A549 (cell line): ENCODE results near the gene TRDMT1. TPM values are rescaled to one million over a fixed set of nuclear protein-coding genes. Genes with fewer than 3 reads are reported as not detected.

Source experiments
- ATOH8 ChIP-seq: fragments of 250-450 bp; sonication (Bioruptor Pico); IDR thresholded peaks from 2 replicates; pipeline ENCODE4 v1.5.0; 2020; ENCODE audit warnings: low read depth, mild to moderate bottlenecking, moderate library complexity
- BHLHE40 ChIP-seq: IDR thresholded peaks from 2 replicates; pipeline ENCODE4 v1.6.1; 2012; ENCODE audit warnings: low read depth, low read length, inconsistent platforms
- CBX2 ChIP-seq: fragments of 200-600 bp; sonication (generic); IDR thresholded peaks from 2 replicates; pipeline ENCODE4 v1.6.1; 2016; ENCODE audit warnings: low read depth, mild to moderate bottlenecking, borderline replicate concordance
- CBX8 ChIP-seq: fragments of 200-600 bp; sonication (generic); IDR thresholded peaks from 2 replicates; pipeline ENCODE4 v1.6.1; 2016
- CHD2 ChIP-seq: fragments of 150-350 bp; IDR thresholded peaks from 2 replicates; pipeline ENCODE4 v1.6.1; 2014; ENCODE audit warnings: low read length; ENCODE audit not compliant: partially characterized antibody
- CHD4 ChIP-seq: fragments of 200-600 bp; sonication (generic); IDR thresholded peaks from 2 replicates; pipeline ENCODE4 v1.6.1; 2016; ENCODE audit warnings: antibody characterized with exemption, mild to moderate bottlenecking, borderline replicate concordance
- EHF ChIP-seq: fragments of 250-450 bp; sonication (Bioruptor Pico); IDR thresholded peaks from 2 replicates; pipeline ENCODE4 v1.5.0; 2020; ENCODE audit warnings: mild to moderate bottlenecking
- EHMT2 ChIP-seq: fragments of 200-600 bp; sonication (generic); IDR thresholded peaks from 2 replicates; pipeline ENCODE4 v1.6.1; 2016; ENCODE audit warnings: antibody characterized with exemption, low read depth, mild to moderate bottlenecking, moderate library complexity
- EP300 ChIP-seq, 2 experiments: fragments of >200 bp; sonication (Bioruptor Twin); formaldehyde crosslinking; IDR thresholded peaks; 2 replicates in 1 of 2; 3 replicates in 1 of 2; pipeline ENCODE4 v1.6.1; 2016 to 2017
- FOSB ChIP-seq: fragments of 250-450 bp; sonication (Bioruptor Pico); IDR thresholded peaks from 2 replicates; pipeline ENCODE4 v1.5.0; 2020; ENCODE audit warnings: mild to moderate bottlenecking, moderate library complexity
- FOSL2 ChIP-seq, 2 experiments: fragments of 450-650 bp in 1 of 2; fragments of >200 bp in 1 of 2; sonication (Bioruptor Twin) in 1 of 2; formaldehyde crosslinking; IDR thresholded peaks; 2 replicates each; pipeline versions ENCODE4 v1.5.0 to v1.6.1; 2016 to 2020; ENCODE audit warnings: mild to moderate bottlenecking in 1 of 2, moderate library complexity in 1 of 2
- FOXS1 ChIP-seq: fragments of 250-450 bp; sonication (Bioruptor Pico); IDR thresholded peaks from 2 replicates; pipeline ENCODE4 v1.5.0; 2020; ENCODE audit warnings: mild to moderate bottlenecking, moderate library complexity
- GATA3 ChIP-seq: IDR thresholded peaks from 2 replicates; pipeline ENCODE4 v1.6.1; 2012; ENCODE audit warnings: borderline replicate concordance
- HDAC2 ChIP-seq: fragments of 200-600 bp; sonication (generic); IDR thresholded peaks from 2 replicates; pipeline ENCODE4 v1.6.1; 2016
- HOXA7 ChIP-seq: fragments of 250-450 bp; sonication (Bioruptor Pico); IDR thresholded peaks from 2 replicates; pipeline ENCODE4 v1.5.0; 2020; ENCODE audit warnings: mild to moderate bottlenecking, moderate library complexity
- HOXB13 ChIP-seq: fragments of 250-450 bp; sonication (Bioruptor Pico); IDR thresholded peaks from 2 replicates; pipeline ENCODE4 v1.5.0; 2020; ENCODE audit warnings: low read depth, mild to moderate bottlenecking, moderate library complexity
- HOXB5 ChIP-seq: fragments of 250-450 bp; sonication (Bioruptor Pico); IDR thresholded peaks from 2 replicates; pipeline ENCODE4 v1.5.0; 2020; ENCODE audit warnings: mild to moderate bottlenecking, moderate library complexity
- JUN ChIP-seq, 2 experiments: fragments of >200 bp; sonication (Bioruptor Twin); formaldehyde crosslinking; IDR thresholded peaks; 2 replicates in 1 of 2; 3 replicates in 1 of 2; pipeline ENCODE4 v1.6.1; 2016 to 2017
- JUNB ChIP-seq: fragments of >200 bp; sonication (Bioruptor Twin); formaldehyde crosslinking; IDR thresholded peaks from 2 replicates; pipeline ENCODE4 v1.6.1; 2016
- KDM5A ChIP-seq: fragments of 200-600 bp; sonication (generic); IDR thresholded peaks from 2 replicates; pipeline ENCODE4 v1.6.1; 2016; ENCODE audit warnings: antibody characterized with exemption, mild to moderate bottlenecking
- MAFK ChIP-seq: fragments of 450-650 bp; IDR thresholded peaks from 2 replicates; pipeline ENCODE4 v1.6.1; 2014; ENCODE audit not compliant: partially characterized antibody
- MAZ ChIP-seq: fragments of 150-350 bp; IDR thresholded peaks from 2 replicates; pipeline ENCODE4 v1.6.1; 2014; ENCODE audit warnings: antibody characterized with exemption, low read depth, low read length, borderline replicate concordance
- MYC ChIP-seq: IDR thresholded peaks from 2 replicates; pipeline ENCODE4 v1.6.1; 2012; ENCODE audit warnings: mild to moderate bottlenecking, inconsistent platforms, low read length, improper control_type of control experiment, borderline replicate concordance
- NFE2L2 ChIP-seq: fragments of 150-350 bp; conservative IDR thresholded peaks from 2 replicates; pipeline ENCODE4 v1.6.1; 2014; ENCODE audit warnings: low read length
- NPAS2 ChIP-seq: fragments of 250-450 bp; sonication (Bioruptor Pico); IDR thresholded peaks from 2 replicates; pipeline ENCODE4 v1.8.0; 2022; ENCODE audit warnings: mild to moderate bottlenecking, moderate library complexity, borderline replicate concordance
- NR3C1 ChIP-seq: fragments of >200 bp; sonication (Bioruptor Twin); formaldehyde crosslinking; IDR thresholded peaks from 3 replicates; pipeline ENCODE4 v1.6.1; 2017
- PBX3 ChIP-seq: IDR thresholded peaks from 2 replicates; pipeline ENCODE4 v1.6.1; 2012
- POLR2A ChIP-seq: IDR thresholded peaks from 2 replicates; pipeline ENCODE4 v1.6.1; 2012; ENCODE audit warnings: mild to moderate bottlenecking, low read length
- POLR2AphosphoS2 ChIP-seq: conservative IDR thresholded peaks from 2 replicates; pipeline ENCODE4 v1.6.1; 2012; ENCODE audit warnings: low read length, improper control_type of control experiment, inconsistent platforms
- RARB ChIP-seq: fragments of 250-450 bp; sonication (Bioruptor Pico); IDR thresholded peaks from 2 replicates; pipeline ENCODE4 v1.8.0; 2021; ENCODE audit warnings: mild to moderate bottlenecking, moderate library complexity
- RCOR1 ChIP-seq: fragments of 150-350 bp; IDR thresholded peaks from 2 replicates; pipeline ENCODE4 v1.6.1; 2014; ENCODE audit warnings: antibody characterized with exemption, low read length, low read depth
- RFX5 ChIP-seq: fragments of 450-650 bp; IDR thresholded peaks from 2 replicates; pipeline ENCODE4 v1.7.1; 2014; ENCODE audit warnings: antibody characterized with exemption, mild to moderate bottlenecking, moderate library complexity
- RNF2 ChIP-seq: fragments of 200-600 bp; sonication (generic); IDR thresholded peaks from 2 replicates; pipeline ENCODE4 v1.6.1; 2016; ENCODE audit warnings: low read depth, mild to moderate bottlenecking, antibody characterized with exemption, moderate library complexity, borderline replicate concordance
- SMC3 ChIP-seq: fragments of >200 bp; sonication (Bioruptor Twin); formaldehyde crosslinking; IDR thresholded peaks from 3 replicates; pipeline ENCODE4 v1.6.1; 2018; ENCODE audit warnings: inconsistent platforms
- SREBF2 ChIP-seq: fragments of 450-650 bp; IDR thresholded peaks from 2 replicates; pipeline ENCODE4 v1.6.1; 2014; ENCODE audit warnings: mild to moderate bottlenecking, moderate library complexity
- TFCP2L1 ChIP-seq: fragments of 250-450 bp; sonication (Bioruptor Pico); IDR thresholded peaks from 2 replicates; pipeline ENCODE4 v1.5.0; 2021; ENCODE audit warnings: mild to moderate bottlenecking
- TP53 ChIP-seq: fragments of 250-450 bp; sonication (Bioruptor Pico); IDR thresholded peaks from 2 replicates; pipeline ENCODE4 v1.5.0; 2021; ENCODE audit warnings: mild to moderate bottlenecking, moderate library complexity
- ZC3H11A ChIP-seq: fragments of 450-650 bp; IDR thresholded peaks from 2 replicates; pipeline ENCODE4 v1.6.1; 2014; ENCODE audit warnings: antibody characterized with exemption, mild to moderate bottlenecking
- ZFP36 ChIP-seq: fragments of 450-650 bp; IDR thresholded peaks from 2 replicates; pipeline ENCODE4 v1.6.1; 2014; ENCODE audit warnings: borderline replicate concordance; ENCODE audit not compliant: partially characterized antibody
- ZNF302 ChIP-seq: fragments of 250-450 bp; sonication (Bioruptor Pico); IDR thresholded peaks from 2 replicates; pipeline ENCODE4 v1.9.0; 2021; ENCODE audit warnings: inconsistent platforms, mild to moderate bottlenecking, moderate library complexity
- ZSCAN20 ChIP-seq: fragments of 250-450 bp; sonication (Bioruptor Pico); IDR thresholded peaks from 2 replicates; pipeline ENCODE4 v1.8.0; 2022; ENCODE audit warnings: mild to moderate bottlenecking, moderate library complexity
- polyA plus RNA-seq, 4 experiments: library from polyadenylated mRNA; depleted of rRNA in 3 of 4; stranded (reverse); fragments of >200 nt; fragmentation: RNase III in 1 of 4; extraction: RNeasy Plus Mini Kit Qiagen cat#74134 plus additional on column Dnase treatment in 1 of 4; gene quantifications; 2 replicates in 3 of 4; 3 replicates in 1 of 4; pipeline ENCODE4 v1.2.3, GENCODE V29; 2011 to 2017
- TF ChIP-seq, protein P1 (sequence below): fragments of 250-450 bp; sonication (Bioruptor Pico); IDR thresholded peaks from 2 replicates; pipeline ENCODE4 v1.5.0; 2021; ENCODE audit warnings: mild to moderate bottlenecking, moderate library complexity, borderline replicate concordance
- TF ChIP-seq, protein P2 (sequence below): fragments of >200 bp; sonication (Bioruptor Twin); formaldehyde crosslinking; IDR thresholded peaks from 2 replicates; pipeline ENCODE4 v1.6.1; 2016

Gene TRDMT1
- polyA plus RNA-seq, 2 of the 4 experiments (the other 2 are of a cell fraction): 2.4 to 7.4 TPM

GRCh38 chr10:17229967-17230682 is 28.7 kb upstream of the TRDMT1 start (continued):
- no peak for TF ChIP-seq ATOH8 (CRISPR knock-in tag)
- peak; percentile 74; the same call in 1 of the 2 replicates for TF ChIP-seq FOSB
- no peak for TF ChIP-seq ZFP36
- no peak for TF ChIP-seq EHMT2
- TF ChIP-seq SMC3: no peak
- no peak for TF ChIP-seq CBX8
- no peak for TF ChIP-seq MYC
- TF ChIP-seq BHLHE40: no peak
- peak; percentile 22 for TF ChIP-seq CHD2
- TF ChIP-seq, protein P1, sequence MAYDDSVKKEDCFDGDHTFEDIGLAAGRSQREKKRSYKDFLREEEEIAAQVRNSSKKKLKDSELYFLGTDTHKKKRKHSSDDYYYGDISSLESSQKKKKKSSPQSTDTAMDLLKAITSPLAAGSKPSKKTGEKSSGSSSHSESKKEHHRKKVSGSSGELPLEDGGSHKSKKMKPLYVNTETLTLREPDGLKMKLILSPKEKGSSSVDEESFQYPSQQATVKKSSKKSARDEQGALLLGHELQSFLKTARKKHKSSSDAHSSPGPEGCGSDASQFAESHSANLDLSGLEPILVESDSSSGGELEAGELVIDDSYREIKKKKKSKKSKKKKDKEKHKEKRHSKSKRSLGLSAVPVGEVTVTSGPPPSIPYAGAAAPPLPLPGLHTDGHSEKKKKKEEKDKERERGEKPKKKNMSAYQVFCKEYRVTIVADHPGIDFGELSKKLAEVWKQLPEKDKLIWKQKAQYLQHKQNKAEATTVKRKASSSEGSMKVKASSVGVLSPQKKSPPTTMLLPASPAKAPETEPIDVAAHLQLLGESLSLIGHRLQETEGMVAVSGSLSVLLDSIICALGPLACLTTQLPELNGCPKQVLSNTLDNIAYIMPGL (CRISPR knock-in tag): no peak; the same call in 1 of the 2 replicates
- no peak for TF ChIP-seq ZNF302 (CRISPR knock-in tag)
- TF ChIP-seq MAFK: no peak
- TF ChIP-seq HOXA7 (CRISPR knock-in tag): no peak
- TF ChIP-seq, protein P2, sequence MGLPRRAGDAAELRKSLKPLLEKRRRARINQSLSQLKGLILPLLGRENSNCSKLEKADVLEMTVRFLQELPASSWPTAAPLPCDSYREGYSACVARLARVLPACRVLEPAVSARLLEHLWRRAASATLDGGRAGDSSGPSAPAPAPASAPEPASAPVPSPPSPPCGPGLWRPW: no peak
- no peak for TF ChIP-seq SREBF2
- no peak for TF ChIP-seq FOSL2 (IDR thresholded peaks at IDR 0.05)
- no peak for TF ChIP-seq FOSL2 (CRISPR knock-in tag; IDR thresholded peaks at IDR 0.05)
- TF ChIP-seq GATA3: no peak; the same call in 1 of the 2 replicates
- TF ChIP-seq FOXS1 (CRISPR knock-in tag): no peak
- no peak for TF ChIP-seq NR3C1
- TF ChIP-seq CBX2: no peak
- no peak for TF ChIP-seq HDAC2
- TF ChIP-seq EP300 (IDR thresholded peaks at IDR 0.05): 0 out of 5 replicates have a peak, but pooled peaks of 1 of the 2 experiments have one; percentile 8
- TF ChIP-seq TP53: no peak
- TF ChIP-seq NPAS2 (CRISPR knock-in tag): no peak
- TF ChIP-seq PBX3: 0 out of 2 replicates have a peak, but pooled peaks have one; percentile 22
- TF ChIP-seq ZC3H11A: no peak
- TF ChIP-seq RCOR1: no peak
- no peak for TF ChIP-seq MAZ
- TF ChIP-seq POLR2A: peak; percentile 18; the same call in 1 of the 2 replicates
- no peak for TF ChIP-seq RFX5
- no peak for TF ChIP-seq NFE2L2
- no peak for TF ChIP-seq HOXB13 (CRISPR knock-in tag)
- TF ChIP-seq HOXB5: no peak
- TF ChIP-seq KDM5A: 0 out of 2 replicates have a peak, but pooled peaks have one; percentile 8
- TF ChIP-seq POLR2AphosphoS2: 0 out of 2 replicates have a peak, but pooled peaks have one; percentile 53
- peak; percentile 26; the same call in 1 of the 2 replicates for TF ChIP-seq RNF2
- TF ChIP-seq ZSCAN20 (CRISPR knock-in tag): no peak
- no peak for TF ChIP-seq EHF (CRISPR knock-in tag)
- 0 out of 2 replicates have a peak, but pooled peaks have one; percentile 24 for TF ChIP-seq RARB (CRISPR knock-in tag)
- TF ChIP-seq CHD4: no peak
- no peak for TF ChIP-seq TFCP2L1 (CRISPR knock-in tag)
- TF ChIP-seq JUN (IDR thresholded peaks at IDR 0.05): peak in 1 of 2 experiments; percentile 54; a peak in 4 of 5 replicates
- no peak for TF ChIP-seq JUNB
